Astrocyte (in vitro differentiated cells and primary cell): ENCODE measurements around the gene PLEKHG5.
"Not testable (repeated sequence)": the region's sequence is repeated elsewhere in the genome, so short reads cannot be mapped to it uniquely, and the experiment has no call there.

Experiments used
- CTCF ChIP-seq: IDR thresholded peaks from 2 replicates; pipeline ENCODE4 v1.5.1; 2011; ENCODE audit warnings: low read depth, mild to moderate bottlenecking, inconsistent platforms, low read length, moderate library complexity; ENCODE audit not compliant: insufficient read depth
- EZH2 ChIP-seq: IDR thresholded peaks from 2 replicates; pipeline ENCODE4 v1.6.1; 2012; ENCODE audit warnings: mild to moderate bottlenecking, low read length, inconsistent platforms; ENCODE audit not compliant: insufficient read depth

- not testable (repeated sequence) for TF ChIP-seq CTCF, EZH2
Observed at GRCh38 chr1:6436277-6436676, 55.2 kb downstream of the PLEKHG5 start.
